ENCODE results near the gene ABL2. TPM values are rescaled to one million over a fixed set of nuclear protein-coding genes. Genes with fewer than 3 reads are reported as not detected.

Gene ABL2
- total and polyA plus RNA-seq, 10 donors: 1.3 to 21.7 (median 16.0) TPM

DNA sequence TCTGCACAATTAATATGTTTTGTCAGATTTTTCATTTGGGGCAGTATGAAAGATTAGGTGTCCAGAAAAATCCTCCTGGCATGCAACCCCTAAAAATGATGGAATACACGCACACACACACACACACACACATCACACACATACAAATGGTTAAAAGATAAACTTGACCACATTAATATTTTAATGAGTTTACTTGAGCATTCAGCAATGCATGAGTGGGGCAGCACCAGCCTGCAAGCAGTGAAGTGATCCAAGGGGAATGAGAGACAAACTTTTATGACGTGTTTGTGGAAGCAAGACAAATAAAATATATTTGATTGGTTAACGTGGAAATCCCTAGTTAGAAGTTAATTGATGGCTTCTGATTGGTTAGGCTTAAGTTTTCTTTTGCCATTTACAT is 35.0 kb upstream of the ABL2 start:
- H3K9me3 ChIP-seq: no peaks in the 10 kb centered on the region
- TF ChIP-seq POLR2AphosphoS5 (IDR thresholded peaks at IDR 0.05) (no peak), POLR2A (IDR thresholded peaks at IDR 0.05) (no peak)
- TF ChIP-seq, protein P1, sequence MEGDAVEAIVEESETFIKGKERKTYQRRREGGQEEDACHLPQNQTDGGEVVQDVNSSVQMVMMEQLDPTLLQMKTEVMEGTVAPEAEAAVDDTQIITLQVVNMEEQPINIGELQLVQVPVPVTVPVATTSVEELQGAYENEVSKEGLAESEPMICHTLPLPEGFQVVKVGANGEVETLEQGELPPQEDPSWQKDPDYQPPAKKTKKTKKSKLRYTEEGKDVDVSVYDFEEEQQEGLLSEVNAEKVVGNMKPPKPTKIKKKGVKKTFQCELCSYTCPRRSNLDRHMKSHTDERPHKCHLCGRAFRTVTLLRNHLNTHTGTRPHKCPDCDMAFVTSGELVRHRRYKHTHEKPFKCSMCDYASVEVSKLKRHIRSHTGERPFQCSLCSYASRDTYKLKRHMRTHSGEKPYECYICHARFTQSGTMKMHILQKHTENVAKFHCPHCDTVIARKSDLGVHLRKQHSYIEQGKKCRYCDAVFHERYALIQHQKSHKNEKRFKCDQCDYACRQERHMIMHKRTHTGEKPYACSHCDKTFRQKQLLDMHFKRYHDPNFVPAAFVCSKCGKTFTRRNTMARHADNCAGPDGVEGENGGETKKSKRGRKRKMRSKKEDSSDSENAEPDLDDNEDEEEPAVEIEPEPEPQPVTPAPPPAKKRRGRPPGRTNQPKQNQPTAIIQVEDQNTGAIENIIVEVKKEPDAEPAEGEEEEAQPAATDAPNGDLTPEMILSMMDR (IDR thresholded peaks at IDR 0.05 in 8 of 11, conservative IDR thresholded peaks at IDR 0.05 in 3 of 11): no peak
- intact Hi-C loops (cut with DNase I; ENCODE audit: low total_unique reads): no loop called here
- H3K27ac ChIP-seq: no peak overlapping the region
- no peaks in the 10 kb centered on the region for H3K27me3 ChIP-seq (replicated peaks in 1 of 7)
- H3K4me1 ChIP-seq: no peaks in the 10 kb centered on the region
- DNase-seq: no peak
- no peaks in the 10 kb centered on the region for H3K36me3 ChIP-seq
- 74 to 83% (median 76%) methylated on average over 3 of the region's 3 CpGs for WGBS, 5 donors
- H3K4me3 ChIP-seq: no peak overlapping the region

DNA sequence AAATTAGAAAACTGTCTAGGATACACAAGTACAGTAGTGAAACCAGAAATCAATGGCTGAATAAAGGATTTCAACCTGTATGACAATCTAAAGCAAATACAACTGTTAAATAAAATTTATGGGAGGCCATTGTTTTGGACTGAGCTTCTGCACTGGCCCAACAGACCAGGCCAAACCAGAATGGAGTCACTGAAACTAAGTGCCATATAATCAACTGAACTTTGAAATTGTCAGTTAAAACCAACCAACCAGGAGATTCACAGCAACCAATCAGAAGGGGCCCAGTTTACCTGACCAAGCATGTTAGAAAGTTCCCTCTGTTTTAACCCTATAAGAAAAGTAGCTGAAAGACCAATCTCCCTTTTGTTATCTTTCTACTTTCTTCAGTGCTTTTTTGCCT is 33.6 kb upstream of the ABL2 start:
- no peak for DNase-seq
- H3K36me3 ChIP-seq: no peaks in the 10 kb centered on the region
- H3K27me3 ChIP-seq (replicated peaks in 1 of 7): no peaks in the 10 kb centered on the region
- H3K9me3 ChIP-seq: no peaks in the 10 kb centered on the region
- TF ChIP-seq, protein P1 (IDR thresholded peaks at IDR 0.05 in 8 of 11, conservative IDR thresholded peaks at IDR 0.05 in 3 of 11): no peak
- TF ChIP-seq POLR2A (IDR thresholded peaks at IDR 0.05) (no peak), POLR2AphosphoS5 (IDR thresholded peaks at IDR 0.05) (no peak)
- no peaks in the 10 kb centered on the region for H3K4me1 ChIP-seq
- H3K27ac ChIP-seq: no peak overlapping the region
- H3K4me3 ChIP-seq: no peak overlapping the region
- intact Hi-C loops (cut with DNase I; ENCODE audit: low total_unique reads): no loop called here

DNA sequence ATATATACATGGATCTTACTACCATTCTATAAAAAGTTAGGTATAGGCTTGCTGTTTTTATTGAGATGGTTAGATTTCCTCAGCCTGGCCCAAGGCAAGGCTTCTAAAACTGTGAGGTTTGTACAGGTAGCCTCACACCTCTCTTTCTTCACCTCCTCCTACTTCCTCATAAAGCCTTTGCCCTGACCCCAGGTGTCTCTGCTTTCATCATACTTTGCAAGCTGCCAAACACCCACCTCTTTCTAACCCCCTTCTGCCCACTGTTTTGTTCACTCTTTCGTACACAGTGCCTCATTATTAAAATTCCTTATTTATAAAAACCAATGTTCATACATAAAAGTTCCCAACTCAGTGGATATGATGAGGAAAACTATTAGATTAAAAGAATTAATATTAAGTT is 32.7 kb upstream of the ABL2 start:
- 85 to 92% (median 90%) methylated on average over 1 of the region's 1 CpG for WGBS, 5 donors
- no peaks in the 10 kb centered on the region for H3K4me1 ChIP-seq
- H3K27me3 ChIP-seq (replicated peaks in 1 of 7): no peaks in the 10 kb centered on the region
- H3K36me3 ChIP-seq: no peaks in the 10 kb centered on the region
- TF ChIP-seq POLR2A (IDR thresholded peaks at IDR 0.05): no peak
- TF ChIP-seq POLR2AphosphoS5 (IDR thresholded peaks at IDR 0.05): no peak
- TF ChIP-seq, protein P1 (IDR thresholded peaks at IDR 0.05 in 8 of 11, conservative IDR thresholded peaks at IDR 0.05 in 3 of 11): no peak
- no peaks in the 10 kb centered on the region for H3K9me3 ChIP-seq
- H3K4me3 ChIP-seq: no peak overlapping the region
- no peak overlapping the region for H3K27ac ChIP-seq
- intact Hi-C loops (cut with DNase I; ENCODE audit: low total_unique reads): no loop called here
- DNase-seq: no peak

DNA sequence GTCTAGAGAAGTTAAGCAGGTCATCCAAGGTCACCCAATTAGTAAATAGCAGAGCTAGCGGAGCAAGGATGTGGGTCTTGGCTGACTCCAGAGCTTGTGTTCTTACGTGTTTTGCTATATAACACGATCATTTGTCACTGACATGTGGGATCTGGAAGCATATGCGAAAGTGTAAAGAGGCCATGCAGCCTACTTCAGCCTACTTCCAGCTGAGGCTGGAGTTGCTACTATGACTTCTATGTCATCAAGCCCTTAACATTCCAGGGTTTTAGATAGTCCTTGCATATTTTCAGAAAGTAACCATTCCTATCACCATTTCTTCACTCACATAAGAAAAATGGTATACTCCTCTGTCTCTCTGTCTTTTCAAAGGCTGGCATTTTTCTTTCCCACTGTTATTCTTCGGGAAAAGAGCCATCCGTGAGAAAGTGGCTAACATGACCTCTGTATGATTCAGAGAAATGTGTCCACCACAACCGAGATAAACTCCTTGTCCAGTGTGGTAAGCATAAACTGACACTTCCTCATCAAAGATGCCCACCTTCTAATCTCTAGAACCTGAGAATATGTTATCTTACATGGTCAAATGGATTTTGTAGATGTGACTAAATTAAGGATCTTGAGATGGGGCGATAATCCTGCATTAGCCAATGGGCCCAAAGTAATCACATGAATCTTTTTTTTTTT is 24.0 kb upstream of the ABL2 start:
- Histone ChIP-seq H3K27me3 (replicated peaks in 1 of 7) (no peaks in the 10 kb centered on the region), H3K4me3 (no peak overlapping the region), H3K4me1 (peaks cover 0 to 2% (median 0%) of the 10 kb centered on the region in 6 donors), H3K27ac (no peak overlapping the region), H3K9me3 (no peaks in the 10 kb centered on the region), H3K36me3 (no peaks in the 10 kb centered on the region)
- TF ChIP-seq, protein P1 (IDR thresholded peaks at IDR 0.05 in 8 of 11, conservative IDR thresholded peaks at IDR 0.05 in 3 of 11): no peak
- TF ChIP-seq POLR2A (IDR thresholded peaks at IDR 0.05) (no peak), POLR2AphosphoS5 (IDR thresholded peaks at IDR 0.05) (no peak)
- no peak for DNase-seq
- intact Hi-C loops (cut with DNase I; ENCODE audit: low total_unique reads): no loop called here
- WGBS, 5 donors: 70 to 87% (median 78%) methylated on average over 8 of the region's 8 CpGs
